Measurements from ENCODE around the gene ATP8B4.

Gene ATP8B4

GRCh38 chr15:49953421-49953820, 165.6 kb downstream of the ATP8B4 start:
- DNase-seq (ENCODE audit: insufficient read length, low spot score) (no peak), FAIRE-seq (no peak)
- no peak for TF ChIP-seq TAF1 (IDR thresholded peaks at IDR 0.05; ENCODE audit: low read depth, low read length)
- no peak for TF ChIP-seq POU2F2 (IDR thresholded peaks at IDR 0.05; ENCODE audit: low read depth, low read length)
- no peak for TF ChIP-seq SPI1 (IDR thresholded peaks at IDR 0.05; ENCODE audit: low read depth, low read length)
- no peak for TF ChIP-seq PAX5 (IDR thresholded peaks at IDR 0.05; ENCODE audit: insufficient read depth, low read length, severe bottlenecking)
- TF ChIP-seq POLR2AphosphoS5 (IDR thresholded peaks at IDR 0.05; ENCODE audit: low read depth, low read length) = no peak
- TF ChIP-seq POLR2A (IDR thresholded peaks at IDR 0.05; ENCODE audit: low read depth, low read length) = no peak

- FAIRE-seq = no peak
- TF ChIP-seq POLR2AphosphoS5 (IDR thresholded peaks at IDR 0.05; ENCODE audit: low read depth, low read length) (no peak), TAF1 (IDR thresholded peaks at IDR 0.05; ENCODE audit: low read depth, low read length) (no peak), POLR2A (IDR thresholded peaks at IDR 0.05; ENCODE audit: low read depth, low read length) (no peak), POU2F2 (IDR thresholded peaks at IDR 0.05; ENCODE audit: low read depth, low read length) (no peak), PAX5 (IDR thresholded peaks at IDR 0.05; ENCODE audit: insufficient read depth, low read length, severe bottlenecking) (no peak), SPI1 (IDR thresholded peaks at IDR 0.05; ENCODE audit: low read depth, low read length) (no peak)
These were observed 172.4 kb downstream of the ATP8B4 start for GRCh38 chr15:49946681-49947080.

GRCh38 chr15:49934487-49934886, 184.5 kb downstream of the ATP8B4 start:
- DNase-seq (ENCODE audit: insufficient read length, low spot score) = no peak
- TF ChIP-seq PAX5 (IDR thresholded peaks at IDR 0.05; ENCODE audit: insufficient read depth, low read length, severe bottlenecking) (no peak), SPI1 (IDR thresholded peaks at IDR 0.05; ENCODE audit: low read depth, low read length) (no peak), POLR2AphosphoS5 (IDR thresholded peaks at IDR 0.05; ENCODE audit: low read depth, low read length) (no peak), POU2F2 (IDR thresholded peaks at IDR 0.05; ENCODE audit: low read depth, low read length) (no peak), POLR2A (IDR thresholded peaks at IDR 0.05; ENCODE audit: low read depth, low read length) (no peak), TAF1 (IDR thresholded peaks at IDR 0.05; ENCODE audit: low read depth, low read length) (no peak)
- FAIRE-seq = no peak

More at GRCh38 chr15:49946681-49947080, 172.4 kb downstream of the ATP8B4 start:
- no peak for DNase-seq (ENCODE audit: insufficient read length, low spot score)

GRCh38 chr15:49927189-49927861, 191.7 kb downstream of the ATP8B4 start:
- DNase-seq (ENCODE audit: insufficient read length, low spot score) = no peak
- no peak for FAIRE-seq
- TF ChIP-seq SPI1 (IDR thresholded peaks at IDR 0.05; ENCODE audit: low read depth, low read length) (no peak), TAF1 (IDR thresholded peaks at IDR 0.05; ENCODE audit: low read depth, low read length) (no peak), POLR2A (IDR thresholded peaks at IDR 0.05; ENCODE audit: low read depth, low read length) (no peak), POLR2AphosphoS5 (IDR thresholded peaks at IDR 0.05; ENCODE audit: low read depth, low read length) (no peak), POU2F2 (IDR thresholded peaks at IDR 0.05; ENCODE audit: low read depth, low read length) (no peak), PAX5 (IDR thresholded peaks at IDR 0.05; ENCODE audit: insufficient read depth, low read length, severe bottlenecking) (no peak)

GRCh38 chr15:49926740-49927139, 192.3 kb downstream of the ATP8B4 start:
- DNase-seq (ENCODE audit: insufficient read length, low spot score) (no peak), FAIRE-seq (no peak)
- TF ChIP-seq SPI1 (IDR thresholded peaks at IDR 0.05; ENCODE audit: low read depth, low read length) = no peak
- no peak for TF ChIP-seq POLR2AphosphoS5 (IDR thresholded peaks at IDR 0.05; ENCODE audit: low read depth, low read length)
- TF ChIP-seq POLR2A (IDR thresholded peaks at IDR 0.05; ENCODE audit: low read depth, low read length) = no peak
- TF ChIP-seq TAF1 (IDR thresholded peaks at IDR 0.05; ENCODE audit: low read depth, low read length) = no peak

- no peak for DNase-seq (ENCODE audit: insufficient read length, low spot score)
- TF ChIP-seq POLR2AphosphoS5 (IDR thresholded peaks at IDR 0.05; ENCODE audit: low read depth, low read length) = no peak
- TF ChIP-seq SPI1 (IDR thresholded peaks at IDR 0.05; ENCODE audit: low read depth, low read length) = no peak
- TF ChIP-seq PAX5 (IDR thresholded peaks at IDR 0.05; ENCODE audit: insufficient read depth, low read length, severe bottlenecking) = no peak
- TF ChIP-seq TAF1 (IDR thresholded peaks at IDR 0.05; ENCODE audit: low read depth, low read length) = no peak
- TF ChIP-seq POLR2A (IDR thresholded peaks at IDR 0.05; ENCODE audit: low read depth, low read length) = no peak
- no peak for TF ChIP-seq POU2F2 (IDR thresholded peaks at IDR 0.05; ENCODE audit: low read depth, low read length)
- FAIRE-seq = no peak
These were observed 195.4 kb downstream of the ATP8B4 start for GRCh38 chr15:49923671-49924070.

GRCh38 chr15:49919034-49919433, 200.0 kb downstream of the ATP8B4 start:
- TF ChIP-seq POLR2AphosphoS5 (IDR thresholded peaks at IDR 0.05; ENCODE audit: low read depth, low read length) = no peak
- TF ChIP-seq PAX5 (IDR thresholded peaks at IDR 0.05; ENCODE audit: insufficient read depth, low read length, severe bottlenecking) = no peak
- TF ChIP-seq TAF1 (IDR thresholded peaks at IDR 0.05; ENCODE audit: low read depth, low read length) = no peak
- TF ChIP-seq POLR2A (IDR thresholded peaks at IDR 0.05; ENCODE audit: low read depth, low read length) = no peak
- TF ChIP-seq POU2F2 (IDR thresholded peaks at IDR 0.05; ENCODE audit: low read depth, low read length) = no peak
- no peak for TF ChIP-seq SPI1 (IDR thresholded peaks at IDR 0.05; ENCODE audit: low read depth, low read length)
- FAIRE-seq = no peak
- no peak for DNase-seq (ENCODE audit: insufficient read length, low spot score)

- TF ChIP-seq PAX5 (IDR thresholded peaks at IDR 0.05; ENCODE audit: insufficient read depth, low read length, severe bottlenecking) = no peak
- no peak for TF ChIP-seq SPI1 (IDR thresholded peaks at IDR 0.05; ENCODE audit: low read depth, low read length)
- TF ChIP-seq TAF1 (IDR thresholded peaks at IDR 0.05; ENCODE audit: low read depth, low read length) = no peak
- no peak for TF ChIP-seq POU2F2 (IDR thresholded peaks at IDR 0.05; ENCODE audit: low read depth, low read length)
- TF ChIP-seq POLR2A (IDR thresholded peaks at IDR 0.05; ENCODE audit: low read depth, low read length) = no peak
- no peak for TF ChIP-seq POLR2AphosphoS5 (IDR thresholded peaks at IDR 0.05; ENCODE audit: low read depth, low read length)
- DNase-seq (ENCODE audit: insufficient read length, low spot score) (no peak), FAIRE-seq (no peak)
These were observed 200.9 kb downstream of the ATP8B4 start for GRCh38 chr15:49918121-49918520.

GRCh38 chr15:49916998-49917397, 202.0 kb downstream of the ATP8B4 start:
- FAIRE-seq (no peak), DNase-seq (ENCODE audit: insufficient read length, low spot score) (no peak)
- no peak for TF ChIP-seq POU2F2 (IDR thresholded peaks at IDR 0.05; ENCODE audit: low read depth, low read length)
- TF ChIP-seq POLR2AphosphoS5 (IDR thresholded peaks at IDR 0.05; ENCODE audit: low read depth, low read length) = no peak
- TF ChIP-seq POLR2A (IDR thresholded peaks at IDR 0.05; ENCODE audit: low read depth, low read length) = no peak
- TF ChIP-seq PAX5 (IDR thresholded peaks at IDR 0.05; ENCODE audit: insufficient read depth, low read length, severe bottlenecking) = no peak
- no peak for TF ChIP-seq TAF1 (IDR thresholded peaks at IDR 0.05; ENCODE audit: low read depth, low read length)

GRCh38 chr15:49915822-49916221, 203.2 kb downstream of the ATP8B4 start:
- DNase-seq (ENCODE audit: insufficient read length, low spot score) (no peak), FAIRE-seq (no peak)
- TF ChIP-seq POLR2A (IDR thresholded peaks at IDR 0.05; ENCODE audit: low read depth, low read length) (no peak), POU2F2 (IDR thresholded peaks at IDR 0.05; ENCODE audit: low read depth, low read length) (no peak), SPI1 (IDR thresholded peaks at IDR 0.05; ENCODE audit: low read depth, low read length) (no peak), TAF1 (IDR thresholded peaks at IDR 0.05; ENCODE audit: low read depth, low read length) (no peak), PAX5 (IDR thresholded peaks at IDR 0.05; ENCODE audit: insufficient read depth, low read length, severe bottlenecking) (no peak), POLR2AphosphoS5 (IDR thresholded peaks at IDR 0.05; ENCODE audit: low read depth, low read length) (no peak)
